ENCODE data around the gene PFN3. TPM values are rescaled to one million over a fixed set of nuclear protein-coding genes. Genes with fewer than 3 reads are reported as not detected.

Gene PFN3
- total RNA-seq, 1 donor from 2014 or later, result not detected

- H3K27me3 Mint-ChIP-seq (ENCODE audit: unreplicated experiment), result no peaks in the 10 kb centered on the region
- no peak for TF ChIP-seq CTCF (IDR thresholded peaks at IDR 0.05)
- no peak for DNase-seq (ENCODE audit: extremely low spot score, unreplicated experiment)
- H3K4me3 Mint-ChIP-seq (ENCODE audit: unreplicated experiment), result no peak overlapping the region
- peaks cover 12% of the 10 kb centered on the region for H3K36me3 Mint-ChIP-seq (ENCODE audit: unreplicated experiment)
- peaks cover 22% of the 10 kb centered on the region for H3K4me1 Mint-ChIP-seq (ENCODE audit: unreplicated experiment)
- peak overlapping the region; percentile 23 for H3K27ac Mint-ChIP-seq (ENCODE audit: unreplicated experiment)
- no peaks in the 10 kb centered on the region for H3K9me3 Mint-ChIP-seq (ENCODE audit: unreplicated experiment)
These were observed 29.0 kb upstream of the PFN3 start for GRCh38 chr5:177429248-177430040.

- no peaks in the 10 kb centered on the region for H3K9me3 Mint-ChIP-seq (ENCODE audit: unreplicated experiment)
- peaks cover 22% of the 10 kb centered on the region for H3K4me1 Mint-ChIP-seq (ENCODE audit: unreplicated experiment)
- H3K27ac Mint-ChIP-seq (ENCODE audit: unreplicated experiment), result peak overlapping the region; percentile 23
- H3K27me3 Mint-ChIP-seq (ENCODE audit: unreplicated experiment), result no peaks in the 10 kb centered on the region
- no peak for TF ChIP-seq CTCF (IDR thresholded peaks at IDR 0.05)
- peaks cover 10% of the 10 kb centered on the region for H3K36me3 Mint-ChIP-seq (ENCODE audit: unreplicated experiment)
- H3K4me3 Mint-ChIP-seq (ENCODE audit: unreplicated experiment), result peak overlapping the region; percentile 10
- no peak for DNase-seq (ENCODE audit: extremely low spot score, unreplicated experiment)
These were observed 28.2 kb upstream of the PFN3 start for GRCh38 chr5:177428574-177429217.

GRCh38 chr5:177427919-177428573 is 27.6 kb upstream of the PFN3 start:
- TF ChIP-seq CTCF (IDR thresholded peaks at IDR 0.05), result no peak
- Mint-ChIP-seq H3K27ac (ENCODE audit: unreplicated experiment) (no peak overlapping the region), H3K9me3 (ENCODE audit: unreplicated experiment) (no peaks in the 10 kb centered on the region), H3K4me1 (ENCODE audit: unreplicated experiment) (peaks cover 22% of the 10 kb centered on the region), H3K27me3 (ENCODE audit: unreplicated experiment) (no peaks in the 10 kb centered on the region), H3K4me3 (ENCODE audit: unreplicated experiment) (peak overlapping the region; percentile 76), H3K36me3 (ENCODE audit: unreplicated experiment) (peaks cover 7% of the 10 kb centered on the region)
- DNase-seq (ENCODE audit: extremely low spot score, unreplicated experiment), result no peak

GRCh38 chr5:177427211-177427822 is 26.9 kb upstream of the PFN3 start:
- H3K9me3 Mint-ChIP-seq (ENCODE audit: unreplicated experiment), result no peaks in the 10 kb centered on the region
- no peaks in the 10 kb centered on the region for H3K27me3 Mint-ChIP-seq (ENCODE audit: unreplicated experiment)
- DNase-seq (ENCODE audit: extremely low spot score, unreplicated experiment), result no peak
- TF ChIP-seq CTCF (IDR thresholded peaks at IDR 0.05), result no peak
- H3K27ac Mint-ChIP-seq (ENCODE audit: unreplicated experiment), result peak overlapping the region; percentile 57
- peak overlapping the region; percentile 76 for H3K4me3 Mint-ChIP-seq (ENCODE audit: unreplicated experiment)
- H3K36me3 Mint-ChIP-seq (ENCODE audit: unreplicated experiment), result peaks cover 4% of the 10 kb centered on the region
- H3K4me1 Mint-ChIP-seq (ENCODE audit: unreplicated experiment), result peaks cover 22% of the 10 kb centered on the region
